COLO668 (cell line): Measurements from ENCODE around the gene PKD1L1.
"Not testable (repeated sequence)": the region's sequence is repeated elsewhere in the genome, so short reads cannot be mapped to it uniquely, and the experiment has no call there.

Experiments
- DNase-seq: peaks from one replicate; lab custom pipeline; 2025; ENCODE audit not compliant: unreplicated experiment; lab: John Stamatoyannopoulos, UW

The PKD1L1 gene

DNA sequence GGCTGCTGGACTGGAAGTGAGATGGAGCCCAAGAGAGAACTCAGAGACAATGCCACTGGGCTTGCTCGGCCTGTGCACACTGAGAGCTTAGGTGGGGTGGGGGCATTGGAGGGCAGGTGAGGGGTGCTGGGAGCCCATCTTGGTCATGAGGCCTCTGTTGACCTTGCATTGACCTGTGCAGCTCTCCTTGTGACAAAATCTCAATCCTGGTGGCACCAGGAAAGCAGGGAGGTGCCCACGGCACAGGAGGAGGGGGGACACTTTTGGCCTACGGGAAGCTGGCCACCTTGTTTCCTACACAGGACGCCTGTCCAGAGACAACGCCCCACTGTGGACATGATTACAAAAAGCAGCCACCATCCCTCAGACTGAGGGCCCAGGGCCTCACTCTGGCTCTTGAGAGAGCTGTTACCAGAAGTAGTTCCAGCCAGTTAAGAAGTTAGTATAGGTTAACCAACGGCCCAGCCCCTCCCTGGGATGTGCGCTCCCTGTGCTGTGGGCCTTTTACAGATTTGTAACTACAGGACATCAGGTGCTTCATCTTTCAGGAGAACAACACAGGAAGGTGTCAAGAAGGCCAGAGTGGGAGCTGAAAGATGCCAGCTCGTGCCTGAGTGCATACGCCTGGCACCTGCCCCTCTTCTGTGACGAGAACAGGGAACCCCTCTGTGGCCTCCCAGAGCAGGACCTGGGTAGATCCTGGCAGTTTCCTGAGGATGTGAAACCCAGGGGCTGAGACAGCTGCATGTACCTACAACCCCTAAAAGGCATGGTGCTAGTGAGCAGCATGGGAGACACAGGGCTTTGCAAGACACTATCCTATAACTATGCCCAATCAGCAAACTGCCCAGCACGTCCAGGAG is 10.3 kb downstream of the PKD1L1 start:
- DNase-seq: no peak

DNA sequence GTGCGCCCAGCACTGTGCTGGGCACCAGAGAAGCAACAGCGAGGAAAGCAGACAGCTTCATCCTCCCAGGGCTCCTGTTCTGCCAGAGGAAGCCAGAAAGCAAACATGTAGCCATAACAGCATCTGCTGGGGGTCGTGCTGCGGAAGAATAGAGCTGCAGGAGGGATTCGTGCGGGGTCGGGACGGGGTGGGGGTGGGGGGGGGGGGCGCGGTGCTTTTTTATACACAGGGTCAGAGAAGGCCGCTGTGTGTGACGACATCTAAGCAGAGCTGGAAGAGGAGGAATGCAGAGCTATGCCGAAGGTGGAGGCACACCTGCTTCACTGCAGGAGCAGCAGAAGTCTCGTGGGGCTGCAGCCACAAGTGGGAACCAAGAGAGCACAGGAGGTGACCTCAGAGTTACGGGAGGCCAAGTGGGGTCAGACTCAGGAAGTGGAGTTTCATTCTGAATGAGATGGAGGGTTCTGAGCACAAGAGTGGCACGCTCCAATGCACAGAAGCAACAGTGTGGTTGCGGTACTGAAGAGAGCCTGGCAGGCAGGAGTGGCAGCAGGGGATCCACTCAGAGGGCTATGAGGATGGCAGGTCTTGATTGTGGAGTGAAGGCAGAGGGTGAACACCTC is 11.1 kb downstream of the PKD1L1 start:
- DNase-seq: no peak

DNA sequence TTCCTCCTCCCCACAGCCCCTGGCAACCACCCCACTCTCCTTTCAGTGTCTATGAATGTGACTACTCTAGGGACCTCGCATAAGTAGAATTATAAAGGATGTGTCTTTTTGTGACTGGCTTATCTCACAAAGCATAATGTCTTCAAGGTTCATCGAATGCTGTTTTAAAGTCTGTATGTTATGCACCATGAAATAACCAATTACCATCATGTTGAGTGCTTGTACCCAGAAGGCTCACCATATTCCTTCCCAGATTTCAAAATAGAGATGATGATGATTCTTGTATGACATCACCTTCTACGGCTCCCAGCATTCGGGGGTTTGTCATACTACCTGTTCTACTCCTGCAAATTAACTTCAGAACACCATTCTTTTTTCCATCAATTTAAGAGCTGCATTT is 11.9 kb downstream of the PKD1L1 start:
- no peak for DNase-seq

DNA sequence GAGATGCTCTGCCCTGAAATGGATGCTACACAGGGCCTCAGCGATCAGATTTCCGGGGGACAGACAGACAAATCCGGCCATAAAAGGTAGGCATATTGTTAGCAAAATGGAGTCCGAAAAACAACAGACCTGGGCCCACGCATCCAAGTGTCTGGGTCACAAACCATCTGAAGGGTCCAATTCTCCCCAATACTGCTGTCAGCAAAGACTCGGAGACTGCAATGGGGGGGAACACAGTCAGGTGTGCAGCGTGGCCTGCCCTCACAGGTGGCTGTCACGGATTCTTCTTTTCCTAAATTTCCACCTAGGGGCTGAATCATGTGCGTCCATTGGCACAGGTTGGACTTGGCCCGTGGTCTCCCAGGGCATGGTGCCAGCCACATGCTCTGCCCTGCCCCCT is 12.9 kb downstream of the PKD1L1 start:
- no peak for DNase-seq

DNA sequence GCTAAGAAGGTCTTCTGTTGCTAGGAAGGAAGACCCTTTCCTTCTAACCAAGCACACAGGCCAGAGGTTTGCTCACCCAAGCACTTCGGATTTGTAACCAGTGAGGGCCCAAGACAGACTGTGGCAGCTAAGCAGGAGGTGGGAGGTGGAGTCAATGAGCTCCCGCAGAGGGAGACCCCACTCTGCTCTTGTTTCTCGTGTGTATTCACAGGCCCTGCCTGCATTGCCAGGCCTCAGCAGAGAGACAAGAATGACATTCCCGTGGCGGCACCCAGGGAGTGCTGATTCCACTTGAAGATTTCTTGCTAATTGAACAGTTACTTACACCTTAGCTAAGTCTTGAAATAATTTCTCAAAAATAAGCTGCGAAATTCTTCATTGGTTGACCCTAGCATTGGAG is 13.4 kb downstream of the PKD1L1 start:
- DNase-seq: no peak

DNA sequence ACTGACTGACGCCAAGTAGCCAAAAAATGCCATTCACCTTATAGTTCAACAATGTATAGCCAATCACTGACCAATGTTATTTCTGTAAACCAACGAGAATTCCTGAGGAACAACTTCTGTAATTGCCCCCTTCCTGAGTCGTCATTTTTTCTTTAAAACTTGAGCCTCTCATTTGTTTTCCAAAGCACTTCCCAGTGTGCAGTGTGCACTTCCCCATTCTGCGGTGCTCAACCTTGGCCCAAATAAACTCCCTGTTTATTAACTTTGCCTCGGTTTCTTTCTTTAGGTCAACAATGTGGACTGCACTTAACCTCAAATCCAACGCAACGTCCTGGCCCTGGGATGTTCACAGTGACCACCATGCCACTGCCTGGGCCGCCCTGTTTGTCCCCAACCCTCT is 15.1 kb downstream of the PKD1L1 start:
- no peak for DNase-seq

DNA sequence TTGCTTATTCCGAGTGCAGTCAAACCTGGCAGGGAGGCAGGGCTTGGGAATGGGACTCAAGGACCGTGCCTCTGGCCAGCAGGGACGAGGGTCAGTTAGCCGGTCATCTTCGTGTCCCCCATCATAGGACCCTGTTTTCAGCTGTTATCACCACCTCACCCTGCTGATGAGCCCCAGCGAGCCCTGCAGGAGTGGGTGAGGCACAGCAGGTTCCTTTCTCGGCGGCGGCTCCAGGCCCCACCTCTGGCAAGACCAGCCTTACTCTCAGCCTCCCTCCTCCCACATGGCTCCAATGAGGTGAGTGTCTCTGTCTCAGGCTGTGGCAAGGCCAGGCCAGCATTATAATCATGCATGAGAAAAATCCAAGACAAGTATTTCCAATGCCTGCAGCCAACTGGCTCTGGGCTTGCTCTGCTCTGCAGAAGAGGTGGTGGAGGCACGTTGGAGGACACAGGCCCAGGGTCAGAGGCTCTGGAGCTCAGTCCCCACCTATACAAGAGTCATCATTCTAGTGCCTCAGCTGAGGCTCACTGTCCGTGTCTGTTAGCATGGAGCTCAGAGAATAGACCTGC is 15.7 kb downstream of the PKD1L1 start:
- DNase-seq: no peak

DNA sequence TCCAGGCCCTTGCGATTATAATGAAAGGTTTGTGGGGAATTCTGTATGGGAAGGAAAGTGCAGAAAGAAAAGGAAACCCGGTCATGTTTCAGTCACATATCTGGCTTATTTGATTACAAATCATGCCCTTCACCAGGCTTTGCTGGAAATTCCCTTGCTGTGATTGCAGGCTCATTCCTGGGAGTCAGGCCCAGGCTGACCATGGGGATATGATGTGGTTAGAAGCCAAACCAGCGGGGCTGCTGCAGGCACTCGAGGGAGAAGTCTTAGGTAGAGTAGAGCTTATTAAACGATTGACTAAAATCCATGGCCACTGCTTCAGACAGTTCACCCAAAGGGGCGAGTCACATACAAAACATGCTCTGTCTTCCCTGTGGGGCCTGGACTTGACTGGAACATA is 16.2 kb downstream of the PKD1L1 start:
- DNase-seq: no peak

DNA sequence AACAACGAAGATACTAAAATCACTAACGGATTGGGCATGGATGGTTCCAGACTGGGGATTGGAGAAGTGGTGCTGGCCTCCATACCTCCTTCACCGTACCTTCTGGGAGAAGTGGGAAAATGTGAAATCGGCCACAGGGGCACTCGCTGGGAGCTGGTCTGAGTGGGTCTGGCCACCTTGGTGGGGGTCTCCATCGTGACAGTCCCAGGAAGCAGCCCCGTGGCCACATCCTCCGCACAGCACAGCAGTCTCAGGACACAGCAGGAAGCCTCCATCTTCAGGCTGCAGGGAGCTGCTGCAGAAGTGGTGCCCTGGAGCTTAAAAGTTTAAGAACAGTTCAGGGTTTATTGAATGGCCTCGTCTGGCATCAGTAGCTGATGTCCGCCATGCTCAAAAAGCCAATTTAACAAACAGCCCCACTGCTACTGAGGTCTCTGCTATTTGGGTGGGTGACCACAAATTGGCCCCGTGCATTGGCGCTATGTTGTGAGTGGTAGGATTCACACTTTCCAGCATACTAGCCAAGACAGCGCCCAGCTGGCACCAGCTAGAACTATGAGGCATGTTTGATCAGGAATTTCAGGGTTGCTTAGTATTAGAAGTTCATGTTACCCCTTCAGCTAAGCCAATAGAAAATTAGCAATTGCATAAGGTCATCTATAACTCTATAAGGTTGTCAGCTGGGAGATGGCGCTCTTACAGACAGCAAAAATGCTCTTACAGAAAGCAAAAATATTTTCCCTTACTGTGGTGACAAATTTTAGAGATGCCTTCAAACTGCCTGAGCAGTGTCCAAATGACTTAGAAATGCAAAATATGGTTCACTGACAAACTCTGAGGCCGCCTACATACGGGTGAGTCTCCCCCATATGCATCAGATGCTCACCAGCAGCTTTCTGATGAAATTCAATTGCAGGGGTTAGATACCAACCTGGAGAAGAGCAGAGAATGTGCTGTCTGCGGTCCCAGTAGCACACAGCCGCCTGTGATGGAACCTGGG is 17.0 kb downstream of the PKD1L1 start:
- DNase-seq: no peak

DNA sequence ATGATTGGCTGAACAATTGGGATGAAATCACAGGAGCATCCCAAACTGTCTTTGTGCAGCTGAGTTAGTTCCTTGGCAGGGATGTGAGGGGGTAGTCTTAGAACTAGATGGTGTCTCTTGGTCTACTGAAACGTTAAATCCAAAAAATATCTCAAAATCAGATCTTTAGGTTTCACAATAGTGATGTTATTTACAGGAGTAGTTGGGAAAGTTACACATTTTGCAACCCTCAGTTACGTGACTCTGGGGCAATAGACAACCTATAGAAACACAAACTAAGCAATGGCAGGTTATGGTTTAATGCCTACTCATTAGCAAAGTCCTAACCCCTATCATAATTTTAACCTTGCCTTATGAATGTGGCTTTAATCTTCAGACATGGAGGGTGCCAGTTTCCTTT is 24.0 kb downstream of the PKD1L1 start:
- DNase-seq: no peak

DNA sequence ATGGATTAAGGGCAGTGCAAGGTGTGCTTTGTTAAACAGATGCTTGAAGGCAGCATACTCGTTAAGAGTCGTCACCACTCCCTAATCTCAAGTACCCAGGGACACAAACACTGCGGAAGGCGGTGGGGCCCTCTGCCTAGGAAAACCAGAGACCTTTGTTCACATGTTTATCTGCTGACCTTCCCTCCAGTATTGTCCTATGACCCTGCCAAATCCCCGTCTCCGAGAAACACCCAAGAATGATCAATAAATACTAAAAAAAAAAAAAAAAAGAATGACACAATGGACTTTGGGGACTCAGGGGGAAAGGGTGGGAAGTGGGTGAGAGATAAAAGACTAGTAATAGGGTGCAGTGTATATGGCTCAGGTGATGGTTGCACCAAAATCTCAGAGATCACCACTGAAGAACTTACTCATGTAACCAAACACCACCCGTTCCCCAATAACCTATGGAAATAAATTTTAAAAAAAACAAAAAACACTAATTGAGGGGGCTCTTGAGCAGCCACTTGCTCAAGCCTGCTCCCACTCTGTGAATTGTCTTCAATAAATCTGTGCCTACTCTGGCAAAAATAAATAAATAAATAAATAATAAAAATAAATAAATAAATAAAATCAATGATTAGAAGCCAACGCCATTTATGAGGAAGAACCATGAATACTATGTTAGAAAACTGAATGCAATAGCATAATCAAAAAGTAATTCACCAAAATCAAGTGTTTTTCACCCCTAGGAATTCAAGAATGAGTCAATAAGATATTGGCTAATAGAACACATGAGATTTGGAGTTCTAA is 25.0 kb downstream of the PKD1L1 start:
- DNase-seq: not testable (repeated sequence)

DNA sequence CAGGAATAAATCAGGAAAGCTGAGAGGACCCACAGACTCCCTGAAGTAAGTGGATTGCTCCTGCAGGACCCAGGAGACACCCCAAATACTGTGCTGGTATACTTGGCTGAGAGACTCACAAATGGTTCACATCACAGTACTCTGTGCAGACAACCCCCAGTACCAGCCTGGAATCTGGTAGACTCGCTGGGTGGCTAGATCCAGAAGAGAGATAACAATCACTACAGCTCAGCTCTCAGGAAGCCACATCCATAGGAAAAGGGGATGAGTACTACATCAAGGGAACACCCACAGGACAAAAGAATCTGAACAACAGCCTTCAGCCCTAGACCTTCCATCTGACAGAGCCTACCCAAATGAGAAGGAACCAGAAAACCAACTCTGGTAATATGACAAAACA is 31.8 kb downstream of the PKD1L1 start:
- not testable (repeated sequence) for DNase-seq

DNA sequence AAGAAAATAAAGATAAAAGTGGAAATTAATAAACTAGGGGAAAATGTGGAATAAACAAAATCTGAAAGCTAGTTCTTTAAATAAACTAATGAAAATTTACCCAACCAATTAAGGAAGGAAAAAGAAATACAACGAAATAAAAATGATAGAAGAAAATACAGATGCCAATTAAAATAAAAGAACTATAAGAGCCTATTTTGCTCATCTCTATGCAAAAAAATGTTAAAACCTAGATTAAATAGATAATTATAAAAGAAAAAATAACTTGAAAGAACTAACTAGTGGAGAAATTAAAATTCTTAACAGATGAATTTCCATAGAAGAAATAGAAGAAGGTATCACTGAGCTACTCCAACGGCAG is 32.7 kb downstream of the PKD1L1 start:
- no peak for DNase-seq

DNA sequence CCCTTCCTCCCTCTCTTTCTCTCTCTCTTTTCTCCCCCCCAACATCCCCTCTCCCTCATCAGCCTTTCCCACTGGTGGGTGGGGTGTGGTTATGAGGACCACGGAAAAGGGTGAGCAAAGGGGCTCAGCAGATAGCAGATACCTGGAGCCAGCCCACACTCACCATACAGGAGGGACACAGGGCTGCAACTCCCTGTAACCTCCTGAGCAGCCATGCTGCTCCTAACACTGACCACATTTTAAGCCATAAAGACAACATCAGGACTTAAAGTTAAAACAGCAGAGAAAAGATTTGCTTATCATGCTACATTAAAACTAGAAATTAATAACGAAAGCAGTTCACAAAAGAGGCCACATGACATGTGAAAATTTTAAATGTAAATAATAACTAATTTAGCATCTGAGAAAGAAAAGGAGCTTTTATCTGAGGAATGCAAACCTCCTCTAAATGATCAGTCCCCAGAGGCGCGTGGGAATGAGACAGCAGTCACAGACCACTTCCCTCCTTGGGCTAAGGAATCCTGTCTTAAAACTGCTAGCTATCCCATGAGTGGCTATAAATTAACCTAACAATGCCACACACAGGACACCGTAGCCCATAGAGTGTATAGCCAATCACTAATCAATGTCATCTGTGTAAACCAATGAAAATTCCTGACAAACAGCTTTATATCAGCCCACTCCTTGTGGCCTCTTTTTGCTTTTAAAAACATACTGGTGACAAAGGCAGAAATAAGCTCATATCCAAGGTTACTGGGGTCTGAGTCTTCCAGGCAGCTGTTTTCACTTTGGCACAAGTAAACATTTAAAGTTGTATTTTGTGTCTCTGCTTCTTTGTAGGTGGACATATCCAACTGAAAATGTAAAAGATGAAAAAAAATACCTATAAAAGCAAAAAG is 33.3 kb downstream of the PKD1L1 start:
- no peak for DNase-seq

DNA sequence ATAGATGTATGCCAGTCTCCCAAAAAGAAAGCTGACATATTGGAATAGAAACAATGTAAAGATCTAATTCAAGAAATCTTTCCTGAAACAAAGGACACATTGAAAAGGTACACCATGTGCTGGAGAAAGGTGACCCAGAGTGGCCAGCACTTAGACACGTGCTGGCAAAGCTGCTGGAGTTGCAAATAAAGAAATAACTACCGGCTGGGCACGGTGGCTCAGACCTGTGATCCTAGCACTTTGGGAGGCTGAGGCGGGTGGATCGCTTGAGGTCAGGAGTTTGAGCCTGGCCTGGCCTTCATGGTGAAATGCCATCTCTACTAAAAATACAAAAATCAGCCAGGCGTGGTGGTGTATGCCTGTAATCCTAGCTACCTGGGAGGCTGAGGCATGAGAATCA is 35.9 kb downstream of the PKD1L1 start:
- DNase-seq: no peak

DNA sequence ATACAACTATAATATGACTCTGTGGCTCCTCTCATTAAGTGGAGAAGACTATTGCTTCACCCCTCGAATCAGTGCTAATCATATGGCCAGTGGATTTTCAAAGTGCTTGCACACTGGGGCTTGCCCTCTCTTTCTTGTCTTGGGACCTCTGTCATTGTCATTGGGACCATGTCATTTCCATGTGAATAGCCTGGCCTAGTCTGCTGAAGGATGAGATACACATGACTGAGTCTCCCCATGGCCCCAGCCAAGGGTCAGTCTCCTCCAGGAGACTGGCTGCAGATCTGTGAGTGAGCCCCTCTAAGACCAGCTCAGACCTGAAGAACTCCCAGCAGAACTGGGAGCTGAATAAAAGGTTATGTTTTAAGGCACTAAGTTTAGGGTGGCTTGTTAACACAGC is 39.5 kb downstream of the PKD1L1 start:
- no peak for DNase-seq

DNA sequence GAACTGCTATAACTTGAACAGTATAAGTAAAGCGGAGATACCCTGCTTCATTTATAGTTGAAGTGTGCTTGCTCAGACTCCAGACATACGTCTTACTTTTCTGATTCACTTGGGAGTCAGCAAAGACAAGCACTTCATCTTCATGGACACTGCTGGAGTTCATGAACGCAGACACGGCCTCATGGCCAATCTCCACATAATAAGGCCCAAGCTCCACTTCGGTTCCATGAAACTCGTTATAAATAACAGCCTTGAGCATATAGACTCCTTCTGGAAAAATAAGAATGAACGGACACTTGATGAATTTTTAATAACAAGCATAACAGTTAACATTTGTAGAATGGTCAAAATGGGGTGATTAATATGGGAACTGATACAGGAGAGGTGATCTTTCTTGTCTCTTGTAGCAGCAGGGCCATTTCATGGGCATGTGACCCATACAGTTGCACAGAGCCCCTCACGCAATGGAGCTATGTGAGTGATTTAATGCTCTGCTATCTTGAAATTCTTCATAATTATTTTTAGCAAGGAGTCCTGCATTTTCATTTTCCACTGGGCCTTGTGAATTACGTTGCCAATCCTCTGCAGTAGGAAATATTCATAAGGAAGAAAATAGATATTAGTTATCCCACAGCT is 40.2 kb downstream of the PKD1L1 start:
- no peak for DNase-seq

DNA sequence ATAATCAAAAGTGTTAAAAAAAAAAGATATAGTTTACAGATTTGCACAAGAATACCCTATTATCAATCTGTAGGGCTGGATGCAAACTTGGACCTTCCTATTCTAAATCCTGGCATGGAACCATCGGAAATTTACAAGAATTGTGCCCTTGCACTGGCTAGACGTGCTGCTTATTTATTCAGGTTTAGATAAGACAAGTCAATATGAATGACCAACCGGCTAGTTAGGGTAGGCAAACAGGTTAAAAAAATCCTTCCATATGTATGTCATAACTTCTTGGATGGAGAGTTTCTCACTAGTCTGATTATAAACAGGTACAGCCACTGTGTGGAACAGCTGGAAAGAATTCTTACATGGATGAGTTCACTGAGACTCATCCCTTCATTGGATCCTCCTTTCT is 41.4 kb downstream of the PKD1L1 start:
- no peak for DNase-seq
